Mucosa of descending colon (tissue), 3 donors: ENCODE measurements around the gene ANKMY1. TPM values are rescaled to one million over a fixed set of nuclear protein-coding genes. Genes with fewer than 3 reads are reported as not detected.
"Not testable (repeated sequence)": the region's sequence is repeated elsewhere in the genome, so short reads cannot be mapped to it uniquely, and the experiment has no call there.

Experiments used
- ATAC-seq: fragments of 200-7000 bp; cut with Tn5 transposase; one replicate; pipeline ENCODE4 v1.9.1; 2020; ENCODE audit warnings: mild to moderate bottlenecking, moderate library complexity
- DNase-seq, 3 donors: peaks; one replicate each; pipeline ENCODE4 v3.0.0-alpha.2; 2020
- H3K36me3 ChIP-seq: fragments of 200-600 bp; one replicate; pipeline ENCODE4 v1.8.0; 2021; ENCODE audit warnings: low read depth, mild to moderate bottlenecking
- H3K4me1 ChIP-seq: fragments of 200-600 bp; one replicate; pipeline ENCODE4 v1.8.0; 2021; ENCODE audit warnings: low read depth, mild to moderate bottlenecking
- H3K4me3 ChIP-seq: fragments of 200-600 bp; one replicate; pipeline ENCODE4 v1.8.0; 2021; ENCODE audit warnings: mild to moderate bottlenecking
- H3K9me3 ChIP-seq: fragments of 200-600 bp; one replicate; pipeline ENCODE4 v1.8.0; 2021; ENCODE audit warnings: mild to moderate bottlenecking
- CTCF ChIP-seq: fragments of 200-600 bp; IDR thresholded peaks from one replicate; pipeline ENCODE4 v1.8.0; 2022; ENCODE audit warnings: antibody characterized with exemption, mild to moderate bottlenecking
- intact Hi-C, 2 donors: fragments of 100-400 bp; cut with DNase I in 1 of 2; cut with micrococcal nuclease in 1 of 2; formaldehyde crosslinking; loops; one replicate each; pipeline versions ENCODE4 v1.11.0 to v1.11.1; 2022; cut with DNase I, micrococcal nuclease
- total RNA-seq, 3 donors: library from RNA; stranded (reverse); fragmentation: NEBNext Ultra II Directional in 2 of 3; extraction: Animal tissue kit (Norgen Biotek cat#: 25700) in 2 of 3; gene quantifications; one replicate each; pipeline versions ENCODE4 v1.2.1 to v1.2.4, GENCODE V29; 2021 to 2023
- donor health status: DM: no; HTN: no; CAD: no; lungs with moderate emphysema.
- donor health status: DM: no; HTN: no; CAD: no.
- donor health status: DM: no; HTN: yes; CAD: no.

The ANKMY1 gene
- total RNA-seq, 3 donors from 2014 or later = 23.0 to 32.7 (median 23.5) TPM

GRCh38 chr2:240500561-240501423 lies 57.0 kb downstream of the ANKMY1 start:
- no peak for TF ChIP-seq CTCF
- H3K4me3 ChIP-seq = no peak overlapping the region
- intact Hi-C loops = no loop called here

DNA sequence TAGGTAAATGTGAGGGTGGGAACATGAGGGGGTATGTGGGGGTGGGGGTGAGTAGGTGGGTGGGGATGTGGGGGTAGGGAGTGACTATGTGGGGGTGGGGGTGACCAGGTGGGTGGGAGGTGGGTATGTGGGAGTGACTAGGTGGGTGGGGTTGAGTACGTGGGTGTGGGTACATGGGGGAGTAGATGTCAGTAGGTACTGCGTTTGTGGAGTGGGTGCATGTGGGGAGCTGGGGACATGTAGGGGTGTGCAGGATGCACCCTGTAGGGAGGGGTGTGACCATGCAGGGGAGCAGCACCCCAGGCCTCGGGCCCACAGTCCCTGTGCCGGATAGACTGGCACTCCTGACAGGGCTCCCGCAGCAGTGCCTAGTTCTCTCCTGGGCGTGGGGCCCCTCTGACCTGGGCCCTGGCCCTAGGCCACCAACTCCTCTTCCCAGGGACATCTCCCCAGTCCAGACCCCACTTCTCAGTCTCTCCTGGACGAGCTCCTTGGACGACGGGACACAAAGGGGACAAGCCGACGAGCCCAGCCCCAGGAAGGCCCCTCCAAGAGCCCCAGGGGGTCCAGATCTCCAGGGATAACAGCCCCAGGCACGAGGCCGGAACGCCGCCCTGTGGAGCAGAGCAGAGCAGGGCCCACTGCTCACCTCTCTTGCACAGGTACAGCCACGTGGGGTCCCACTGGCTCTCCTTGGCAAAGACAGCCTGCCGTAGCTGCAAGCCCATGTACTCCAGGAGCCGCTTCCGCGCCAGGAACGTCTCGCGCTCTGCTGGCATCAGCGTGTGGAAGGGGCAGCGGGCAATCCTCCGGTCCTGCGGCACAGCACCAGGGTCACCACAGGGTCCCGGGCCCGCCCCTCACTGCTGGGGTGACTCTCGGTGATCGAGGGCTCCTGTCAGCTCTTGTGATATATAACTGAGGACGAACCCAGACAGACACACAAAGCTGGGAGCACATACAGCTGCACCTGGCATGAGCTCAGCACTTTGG lies 58.2 kb downstream of the ANKMY1 start:
- DNase-seq (no peak), ATAC-seq (no peak)
- H3K4me1 ChIP-seq = no peaks in the 10 kb centered on the region
- no peak for TF ChIP-seq CTCF
- intact Hi-C loops = no loop called here
- H3K9me3 ChIP-seq = no peaks in the 10 kb centered on the region
- H3K36me3 ChIP-seq = no peaks in the 10 kb centered on the region
- H3K4me3 ChIP-seq = no peak overlapping the region

More at GRCh38 chr2:240500561-240501423, 57.0 kb downstream of the ANKMY1 start:
- DNase-seq (no peak), ATAC-seq (no peak)
- H3K4me1 ChIP-seq = no peaks in the 10 kb centered on the region
- no peaks in the 10 kb centered on the region for H3K9me3 ChIP-seq
- H3K36me3 ChIP-seq = no peaks in the 10 kb centered on the region

- Histone ChIP-seq H3K36me3 (no peaks in the 10 kb centered on the region), H3K4me1 (no peaks in the 10 kb centered on the region), H3K4me3 (no peak overlapping the region), H3K9me3 (no peaks in the 10 kb centered on the region)
- no peak for DNase-seq
- intact Hi-C loops = no loop called here
- no peak for ATAC-seq
- no peak for TF ChIP-seq CTCF
Observed at GRCh38 chr2:240498958-240499260, 58.9 kb downstream of the ANKMY1 start.

DNA sequence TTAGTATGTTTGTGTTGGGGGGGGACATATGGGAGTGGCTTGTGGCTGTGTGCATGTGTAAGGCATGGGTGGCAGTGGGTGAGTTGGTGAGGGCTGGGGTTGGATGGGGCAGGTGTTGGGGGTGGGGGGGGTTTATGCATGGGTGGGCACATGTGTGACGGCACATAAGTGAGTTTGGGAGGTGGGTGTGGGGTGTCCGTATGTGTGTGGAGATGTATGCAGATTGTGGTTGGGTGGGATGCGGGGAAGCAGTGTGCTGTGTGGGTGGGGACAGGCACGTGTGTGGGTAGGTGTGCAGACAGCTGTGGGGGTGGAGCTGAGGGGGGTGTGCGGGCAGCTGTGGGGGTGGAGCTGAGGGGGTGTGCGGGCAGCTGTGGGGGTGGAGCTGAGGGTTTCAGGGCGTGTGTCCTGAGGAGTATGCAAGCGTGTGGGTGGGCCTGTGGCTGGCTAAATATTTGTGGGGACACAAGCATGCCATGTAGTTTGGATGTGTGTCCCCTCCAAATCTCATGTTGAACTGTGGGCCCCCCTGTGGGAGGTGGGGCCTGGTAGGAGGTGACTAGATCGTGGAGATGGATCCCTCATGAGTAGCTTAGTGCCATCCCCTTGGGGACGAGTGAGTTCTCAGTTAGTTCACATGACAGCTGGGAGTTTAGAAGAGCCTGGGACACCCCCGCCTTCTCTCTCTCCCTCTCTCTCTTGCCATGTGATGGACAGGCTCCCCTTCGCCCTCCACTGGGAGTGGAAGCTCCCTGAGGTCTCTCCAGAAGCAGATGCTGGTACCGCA lies 59.4 kb downstream of the ANKMY1 start:
- no peaks in the 10 kb centered on the region for H3K4me1 ChIP-seq
- intact Hi-C loops = no loop called here
- H3K4me3 ChIP-seq = no peak overlapping the region
- no peaks in the 10 kb centered on the region for H3K36me3 ChIP-seq
- ATAC-seq (no peak), DNase-seq (no peak)
- H3K9me3 ChIP-seq = no peaks in the 10 kb centered on the region
- no peak for TF ChIP-seq CTCF

GRCh38 chr2:240497082-240497481 lies 60.7 kb downstream of the ANKMY1 start:
- H3K4me3 ChIP-seq, DNase-seq, H3K36me3 ChIP-seq, H3K4me1 ChIP-seq, ATAC-seq, intact Hi-C loops: not testable (repeated sequence)
- peaks cover 11% of the 10 kb centered on the region for H3K9me3 ChIP-seq

- H3K4me3 ChIP-seq, H3K36me3 ChIP-seq, ATAC-seq, H3K4me1 ChIP-seq, DNase-seq, intact Hi-C loops: not testable (repeated sequence)
- H3K9me3 ChIP-seq = peaks cover 29% of the 10 kb centered on the region
Observed at GRCh38 chr2:240494942-240495341, 62.8 kb downstream of the ANKMY1 start.
